ENCODE results near the gene CFAP61. TPM values are rescaled to one million over a fixed set of nuclear protein-coding genes. Genes with fewer than 3 reads are reported as not detected.

The CFAP61 gene
- total RNA-seq, 1 experiment from 2014 or later, result 0.32 TPM

DNA sequence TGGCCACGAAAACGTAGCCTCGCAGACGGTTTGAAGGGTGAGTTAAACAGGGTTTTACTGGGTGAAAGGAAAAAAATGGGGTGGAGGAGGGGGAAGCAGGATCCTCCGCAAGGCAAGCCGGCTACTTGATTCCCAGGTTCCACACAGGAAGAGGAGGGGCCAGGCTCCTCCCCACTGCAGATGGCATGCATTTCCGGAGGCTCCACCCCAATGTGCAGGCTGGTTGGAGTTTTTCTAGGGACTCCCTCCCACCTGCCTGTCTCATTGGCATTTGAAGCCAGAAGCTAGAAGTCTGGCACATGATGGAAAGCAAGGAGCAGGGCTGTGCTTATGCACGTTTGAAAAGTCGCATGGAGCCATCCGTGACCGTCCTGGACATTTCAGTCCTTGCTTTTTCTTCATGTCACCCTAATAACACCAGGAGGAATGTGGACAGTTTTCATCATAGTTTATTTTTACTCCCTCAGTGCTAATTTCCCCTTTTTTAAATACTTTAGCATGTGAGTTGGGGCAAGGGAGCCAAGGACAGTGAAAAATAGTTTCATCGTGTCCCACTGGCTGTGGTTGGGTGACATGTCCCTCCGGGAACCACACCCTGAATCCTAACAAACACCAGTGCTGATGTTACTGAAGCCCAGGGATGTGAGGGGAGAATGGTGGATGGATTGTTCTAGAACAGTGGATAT, 215.5 kb downstream of the CFAP61 start:
- no peak for DNase-seq (ENCODE audit: extremely low read depth, low read depth)

DNA sequence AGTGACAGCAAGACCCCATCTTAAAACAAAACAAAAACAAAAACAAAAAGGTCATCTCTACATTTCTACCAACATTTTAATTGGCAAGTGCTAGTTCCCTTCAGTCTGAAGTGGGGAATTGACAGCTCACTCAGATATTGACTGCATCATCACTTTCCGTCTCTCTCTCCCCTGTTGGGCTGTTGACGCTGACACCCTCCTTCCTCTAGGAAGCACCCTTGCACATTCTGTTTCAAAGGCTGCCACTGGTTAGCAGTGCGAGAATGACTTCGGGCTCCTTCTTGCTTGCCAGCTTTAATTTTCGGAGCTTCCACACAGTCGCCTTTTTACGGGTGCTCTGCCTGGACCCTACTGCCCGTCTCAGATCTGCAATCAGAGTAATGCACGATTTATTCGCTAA, 218.9 kb downstream of the CFAP61 start:
- no peak for DNase-seq (ENCODE audit: extremely low read depth, low read depth)

DNA sequence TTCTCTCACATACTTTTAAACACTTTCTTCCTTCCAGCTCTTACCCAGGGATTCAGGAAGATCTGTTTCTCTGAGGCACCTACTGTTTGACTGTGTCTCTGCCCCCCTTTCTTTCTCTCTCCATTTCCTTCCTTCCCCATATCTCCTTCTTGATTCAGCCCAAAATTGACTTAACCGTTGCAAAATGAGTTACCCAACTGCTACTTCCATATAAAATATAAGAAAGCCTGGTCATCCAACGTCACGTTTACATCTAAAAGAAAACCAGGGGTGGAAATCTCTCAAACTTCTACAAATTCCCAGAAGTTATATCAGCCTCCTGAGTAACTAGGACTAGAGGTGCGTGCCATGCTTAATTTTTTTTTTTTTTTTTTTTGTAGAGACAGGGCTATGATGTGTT, 220.4 kb downstream of the CFAP61 start:
- DNase-seq (ENCODE audit: extremely low read depth, low read depth), result no peak

DNA sequence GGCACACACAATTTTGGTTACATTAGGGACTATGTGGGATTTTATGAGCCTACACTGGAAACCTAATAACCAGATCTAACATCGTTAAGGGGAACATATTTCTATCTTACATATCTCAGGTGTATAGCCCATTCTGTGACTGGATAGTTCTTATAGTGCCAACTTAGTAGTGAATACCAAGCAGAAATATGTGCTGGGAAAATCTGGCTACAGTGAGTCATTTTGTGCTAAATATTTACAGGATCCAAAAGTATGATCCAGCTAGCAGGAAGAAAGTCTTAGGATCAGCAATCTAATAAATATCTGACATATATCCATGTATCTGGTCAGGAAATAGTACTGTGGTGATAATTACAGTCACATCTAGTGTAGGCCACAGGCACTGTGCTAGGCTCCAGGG, 221.0 kb downstream of the CFAP61 start:
- no peak for DNase-seq (ENCODE audit: extremely low read depth, low read depth)

DNA sequence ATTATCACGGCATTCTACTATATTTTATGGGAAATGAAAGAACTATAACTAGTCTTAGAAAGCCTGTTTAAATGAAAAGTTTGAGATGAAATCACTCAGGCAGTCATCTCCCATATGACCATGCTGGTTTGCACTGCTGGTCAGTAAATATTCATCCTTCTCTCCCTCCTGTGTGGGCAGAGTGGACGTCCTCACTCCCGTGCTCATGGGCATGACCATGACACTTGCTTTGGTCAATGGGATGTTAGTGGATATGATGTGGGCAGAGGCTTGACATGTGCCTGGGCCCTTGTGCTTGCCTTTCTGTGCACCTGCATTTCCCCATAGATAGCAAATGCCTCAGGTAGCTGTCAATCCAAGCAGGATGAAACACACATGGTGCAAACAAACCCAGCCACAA, 222.5 kb downstream of the CFAP61 start:
- DNase-seq (ENCODE audit: extremely low read depth, low read depth), result no peak

DNA sequence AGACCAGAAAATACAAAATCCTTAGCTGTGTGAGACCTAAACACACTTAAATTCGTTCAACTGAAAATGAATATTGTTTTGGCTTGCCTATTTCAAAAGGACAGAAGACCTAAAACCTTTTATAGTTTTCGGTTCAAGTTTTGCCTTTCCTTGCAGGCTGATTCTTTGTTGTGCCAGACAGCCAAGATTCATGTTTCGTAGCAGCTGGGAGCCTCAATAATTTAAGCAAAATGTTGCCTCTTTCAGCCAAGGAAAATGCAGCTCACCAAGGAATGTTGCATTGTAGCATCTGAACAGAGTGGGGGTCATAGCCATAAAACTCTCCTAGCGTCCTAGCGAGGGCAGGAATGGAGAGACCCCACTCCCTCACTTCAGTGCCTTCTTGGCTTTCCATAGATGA, 223.3 kb downstream of the CFAP61 start:
- DNase-seq (ENCODE audit: extremely low read depth, low read depth), result no peak

DNA sequence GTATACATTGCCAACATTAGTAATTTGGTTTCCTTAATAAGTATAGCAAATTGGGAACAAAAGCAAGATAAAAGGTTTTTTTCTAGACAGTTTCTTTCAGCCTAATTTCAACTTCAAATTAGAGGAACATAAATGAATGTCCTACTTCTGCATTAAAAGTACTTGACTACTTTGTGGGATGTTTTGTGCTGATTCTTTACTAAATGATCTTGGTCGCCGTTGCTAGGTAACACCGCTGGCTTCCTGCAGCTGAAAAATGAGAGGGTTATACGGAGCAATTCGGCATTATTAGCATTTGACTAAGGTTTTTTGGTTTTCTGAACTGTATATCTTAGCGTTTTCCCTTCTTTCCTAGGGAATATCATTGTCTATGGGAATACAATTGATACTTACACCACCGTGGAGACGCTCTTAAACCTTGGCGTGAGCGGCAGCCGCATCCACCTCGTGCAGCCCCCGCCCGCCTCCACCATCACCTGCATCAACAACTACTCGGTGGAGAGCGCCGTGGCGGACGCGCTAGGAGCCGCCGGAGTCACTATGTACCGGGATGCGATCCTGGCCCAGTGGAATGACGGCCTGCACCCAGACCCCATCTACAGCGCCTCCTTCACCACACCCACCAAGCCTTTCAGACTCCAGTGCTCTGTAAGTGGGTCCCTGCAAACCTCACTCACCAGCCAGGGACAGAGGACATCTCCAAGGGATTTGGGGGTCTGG, 224.6 kb downstream of the CFAP61 start:
- DNase-seq (ENCODE audit: extremely low read depth, low read depth), result no peak

DNA sequence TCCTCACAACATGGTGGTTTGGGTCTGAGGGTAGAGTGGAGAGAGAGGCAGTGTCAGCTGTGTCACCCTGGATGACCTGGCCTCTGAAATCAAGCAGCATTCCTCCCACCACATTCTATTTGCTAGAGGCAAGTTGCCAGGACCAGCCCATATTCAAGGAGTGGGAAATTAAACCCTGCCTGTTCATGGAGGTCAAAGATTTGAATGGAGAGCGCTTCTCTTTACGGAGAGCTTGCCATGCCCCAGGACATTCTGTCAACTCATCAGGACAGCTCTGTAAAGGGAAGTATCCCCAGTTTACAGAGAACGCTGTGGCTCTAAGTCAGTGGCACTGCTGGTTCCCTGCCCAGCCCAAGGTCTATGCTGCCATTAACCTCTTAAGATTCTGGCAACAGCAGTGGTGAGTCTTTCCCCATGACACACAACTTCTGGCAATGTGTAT, 225.6 kb downstream of the CFAP61 start:
- no peak for DNase-seq (ENCODE audit: extremely low read depth, low read depth)

DNA sequence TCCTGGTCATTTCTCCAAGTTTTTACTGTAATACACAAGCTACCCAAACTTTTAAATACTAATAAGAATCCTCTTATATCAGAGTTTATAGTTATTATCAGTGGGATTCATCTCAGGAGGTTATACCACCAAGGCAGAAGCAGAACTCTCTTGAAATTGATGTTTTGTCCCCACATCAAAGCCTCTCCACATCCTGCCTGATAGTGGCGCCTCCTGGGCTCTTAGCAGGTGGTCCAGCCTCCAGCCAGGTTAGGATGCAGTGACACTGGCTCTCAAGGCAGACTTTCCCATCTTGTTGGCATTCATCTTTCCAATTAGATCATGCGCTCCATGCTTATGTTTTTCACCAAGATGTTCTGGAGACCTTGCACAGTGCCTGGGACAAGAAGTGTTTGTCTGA, 233.7 kb downstream of the CFAP61 start:
- no peak for DNase-seq (ENCODE audit: extremely low read depth, low read depth)

DNA sequence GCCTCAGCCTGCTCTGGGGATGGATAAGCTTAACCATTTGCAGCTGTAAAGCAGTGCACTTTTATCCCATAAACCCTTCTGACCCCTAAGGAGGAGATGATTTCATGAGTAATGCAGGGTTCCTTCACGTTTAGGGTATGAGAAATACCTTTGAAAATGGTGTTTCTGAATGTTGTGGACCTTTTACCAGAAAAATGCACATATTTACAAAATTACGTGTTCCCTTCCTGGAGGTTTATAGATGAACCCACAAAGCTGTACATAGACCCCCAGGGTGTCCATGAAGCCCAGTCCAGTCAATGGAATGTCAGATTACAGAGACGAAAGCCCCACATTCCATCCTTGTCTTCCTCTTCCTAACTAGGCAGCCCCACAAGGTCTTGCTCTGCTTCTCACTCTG, 237.0 kb downstream of the CFAP61 start:
- DNase-seq (ENCODE audit: extremely low read depth, low read depth), result no peak

DNA sequence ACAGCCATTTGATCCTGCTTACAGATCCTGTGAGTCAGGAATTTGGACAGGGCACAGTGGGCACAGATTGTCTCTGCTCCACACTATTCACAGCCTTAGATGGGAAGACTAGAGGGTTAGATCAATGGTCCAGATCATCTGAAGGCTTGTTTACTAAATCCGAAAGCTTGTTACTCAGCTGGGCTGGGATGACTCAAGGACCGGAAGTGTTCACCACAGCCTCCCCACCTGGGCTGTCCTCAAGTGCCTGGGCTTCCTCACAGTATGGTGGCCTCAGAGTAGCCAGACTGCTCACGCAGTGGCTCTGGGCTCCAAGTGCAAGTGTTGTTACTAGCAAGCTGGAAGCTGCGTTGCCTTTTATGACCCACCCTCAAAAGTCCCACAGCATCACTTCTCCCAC, 240.1 kb downstream of the CFAP61 start:
- no peak for DNase-seq (ENCODE audit: extremely low read depth, low read depth)

DNA sequence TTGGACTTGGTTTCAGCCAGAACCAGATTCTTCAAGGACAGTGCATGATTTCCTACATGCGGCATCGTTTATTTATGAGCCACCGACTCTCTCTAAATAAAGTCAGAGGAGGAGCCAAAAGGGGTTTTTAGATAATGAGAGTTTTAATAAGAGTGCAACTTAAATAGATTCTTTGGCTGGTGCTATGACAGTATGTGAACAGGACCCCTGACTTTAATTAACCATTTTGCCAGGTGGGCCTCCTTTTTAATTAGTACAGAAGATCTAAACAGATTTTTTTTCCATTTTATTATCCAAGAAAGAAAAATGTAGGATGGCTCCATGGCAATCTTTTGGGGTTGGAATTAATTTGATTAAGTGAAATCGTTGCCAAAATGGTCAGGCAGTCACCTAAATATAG, 240.8 kb downstream of the CFAP61 start:
- no peak for DNase-seq (ENCODE audit: extremely low read depth, low read depth)

DNA sequence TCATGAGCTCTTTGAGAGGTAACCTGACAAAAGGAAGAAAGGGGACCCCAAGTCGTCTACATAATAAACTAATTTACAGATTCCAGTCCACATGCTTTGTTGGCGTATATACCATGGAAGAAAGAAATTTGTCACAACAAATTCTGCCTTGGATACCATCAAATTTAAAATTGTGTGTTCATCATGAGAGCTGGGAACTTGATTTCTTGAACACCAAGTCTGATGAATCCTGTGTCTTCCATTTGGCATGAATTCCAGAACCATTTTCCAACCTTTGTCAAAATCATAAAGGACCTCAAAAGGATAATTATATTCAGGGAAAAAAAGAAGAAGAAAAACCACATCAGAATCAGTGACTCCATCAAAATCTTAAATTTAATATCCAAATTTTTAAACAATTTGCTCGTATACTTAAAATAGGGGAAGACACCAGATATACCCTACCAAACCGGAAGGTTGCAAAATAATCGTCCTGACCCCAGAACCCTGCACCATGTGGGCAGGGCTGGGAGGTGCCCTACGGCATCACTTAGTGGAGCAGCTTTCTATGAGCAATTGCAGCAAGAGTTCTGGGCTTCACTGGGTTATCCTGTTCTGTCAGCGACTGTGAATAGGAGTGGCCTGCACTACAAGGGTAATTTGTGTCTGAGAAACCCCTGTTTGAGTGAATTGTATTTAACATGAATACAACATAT, 241.5 kb downstream of the CFAP61 start:
- no peak for DNase-seq (ENCODE audit: extremely low read depth, low read depth)

DNA sequence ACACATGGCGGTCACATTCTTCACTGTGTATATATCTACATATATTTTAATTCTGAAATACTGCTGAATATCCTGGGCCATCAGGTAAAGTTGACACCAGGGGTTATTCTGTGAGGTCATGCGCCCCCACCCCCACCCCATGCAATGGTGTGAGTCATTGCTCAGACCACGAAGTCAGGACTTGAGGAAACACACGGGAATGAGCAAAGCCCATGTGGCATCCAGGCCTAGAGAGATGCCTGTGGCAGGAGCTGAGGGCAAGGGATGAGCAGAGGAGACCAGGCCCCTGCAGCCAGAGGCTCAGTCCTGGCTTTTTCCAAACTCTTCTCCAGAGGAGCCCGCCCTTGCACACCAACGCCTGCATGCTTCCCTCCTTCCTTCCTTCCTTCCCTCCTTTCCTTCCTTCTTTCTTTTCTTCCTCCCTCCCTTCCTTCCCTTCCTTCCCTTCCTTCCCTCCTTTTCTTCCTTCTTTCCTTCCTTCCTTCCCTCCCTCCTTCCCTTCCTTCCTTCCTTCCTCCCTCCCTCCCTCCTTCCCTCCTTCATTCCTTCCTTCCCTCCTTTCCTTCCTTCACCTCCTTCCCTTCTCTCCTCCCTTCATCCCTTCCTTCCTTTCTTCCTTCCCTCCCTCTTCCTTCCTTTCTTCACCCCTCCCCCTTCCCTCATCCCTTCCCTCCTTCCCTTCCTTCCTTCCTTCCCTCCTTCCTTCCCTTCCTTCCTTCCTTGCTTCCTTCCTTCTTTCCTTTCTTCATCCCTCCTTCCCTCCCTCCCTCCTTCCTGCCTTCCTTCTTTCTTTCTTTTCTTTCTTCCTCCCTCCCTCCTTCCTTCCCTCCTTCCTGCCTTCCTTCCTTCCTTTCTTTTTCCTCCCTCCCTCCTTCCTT, 243.5 kb downstream of the CFAP61 start:
- no peak for DNase-seq (ENCODE audit: extremely low read depth, low read depth)

DNA sequence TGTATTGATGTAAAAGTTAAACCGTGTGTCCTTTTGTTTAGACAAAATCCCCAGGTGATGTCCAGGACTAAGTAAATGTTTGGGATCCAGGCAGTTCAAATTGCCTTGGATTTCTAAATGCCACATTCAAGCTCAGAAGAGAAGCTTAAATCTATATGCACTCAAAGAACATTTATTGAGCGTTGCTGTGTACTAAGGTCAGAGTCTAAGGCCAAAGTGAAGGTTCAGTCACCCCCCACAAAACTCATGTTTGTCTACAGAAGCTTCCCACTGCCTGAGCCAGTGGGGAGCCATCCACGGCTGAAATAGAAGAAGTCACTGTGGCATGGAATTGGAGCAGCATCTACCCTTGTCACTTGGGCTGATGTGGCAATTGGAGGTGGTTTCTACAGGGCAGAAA, 244.8 kb downstream of the CFAP61 start:
- no peak for DNase-seq (ENCODE audit: extremely low read depth, low read depth)

DNA sequence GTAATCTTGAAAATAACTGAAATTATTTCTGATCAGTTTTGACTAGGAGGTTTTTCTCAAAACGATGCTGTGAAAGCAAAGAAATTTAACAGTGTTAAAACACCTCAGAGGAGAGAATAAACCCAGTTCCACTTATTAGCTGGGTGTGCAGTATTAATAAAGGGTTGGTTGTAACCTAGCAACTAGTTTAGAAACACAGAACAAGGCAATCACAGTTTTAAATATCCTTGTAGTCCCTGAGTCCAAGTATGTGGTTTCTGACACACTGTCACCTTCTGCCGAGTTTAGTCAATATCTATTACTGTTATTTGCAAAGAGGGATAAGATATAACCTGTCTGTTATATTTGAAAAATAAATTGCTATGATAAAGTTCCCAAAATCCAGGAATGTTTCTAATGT, 245.4 kb downstream of the CFAP61 start:
- DNase-seq (ENCODE audit: extremely low read depth, low read depth), result no peak

DNA sequence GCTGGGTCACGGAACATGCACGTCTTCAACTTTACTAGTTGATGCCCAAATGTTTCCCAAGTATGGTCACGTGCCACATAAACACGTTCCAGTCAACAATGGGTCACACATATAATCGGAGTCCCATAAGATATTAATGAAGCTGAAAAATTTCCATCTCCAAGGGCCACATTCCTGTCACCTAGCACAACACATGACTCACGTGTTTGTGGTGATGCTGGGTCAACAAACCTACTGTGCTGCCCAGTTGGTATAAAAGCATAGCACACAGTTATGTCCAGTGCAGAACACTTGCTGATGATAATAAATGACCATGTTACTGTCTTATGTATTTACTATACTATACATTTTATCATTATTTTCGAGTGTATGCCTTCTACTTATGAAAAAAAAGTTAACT, 247.6 kb downstream of the CFAP61 start:
- no peak for DNase-seq (ENCODE audit: extremely low read depth, low read depth)

DNA sequence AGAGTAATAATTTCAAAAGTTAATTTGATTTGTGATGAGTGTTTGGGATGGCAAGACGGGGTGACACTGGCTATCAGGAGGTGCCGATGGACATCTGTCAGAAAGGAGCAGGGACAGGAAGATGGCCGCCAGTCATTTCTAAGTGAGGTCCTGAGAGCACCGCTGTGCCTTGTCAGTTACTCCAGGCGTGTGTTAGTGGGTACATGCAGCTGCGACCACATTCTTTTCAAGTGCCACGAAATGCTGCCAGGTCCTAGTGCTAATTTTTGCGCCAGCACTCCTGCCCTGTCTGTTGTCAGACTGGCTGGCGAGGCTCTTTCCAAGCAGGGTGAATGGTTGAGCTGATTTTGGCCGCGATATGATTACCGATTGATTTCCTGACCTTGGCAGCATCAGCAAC, 251.0 kb downstream of the CFAP61 start:
- no peak for DNase-seq (ENCODE audit: extremely low read depth, low read depth)

DNA sequence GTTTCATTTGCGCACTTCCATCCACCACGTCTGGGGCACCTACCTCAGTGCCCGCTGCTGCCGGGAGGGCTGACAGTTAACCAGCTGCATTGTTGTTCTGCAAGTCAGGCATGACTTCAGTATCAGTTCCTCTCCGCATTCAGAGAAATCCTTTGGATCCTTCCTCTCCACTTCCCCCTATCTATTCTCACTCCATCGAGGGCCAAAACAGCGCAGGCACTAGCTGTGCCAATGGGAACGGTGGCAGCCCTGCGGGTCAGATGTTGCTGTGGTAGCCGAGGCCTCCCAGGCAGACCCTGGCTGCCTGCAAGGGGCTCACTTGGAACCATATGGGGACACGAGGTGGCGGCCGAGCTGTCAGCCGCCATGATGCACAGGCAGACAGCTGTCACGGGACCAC, 251.4 kb downstream of the CFAP61 start:
- no peak for DNase-seq (ENCODE audit: extremely low read depth, low read depth)

DNA sequence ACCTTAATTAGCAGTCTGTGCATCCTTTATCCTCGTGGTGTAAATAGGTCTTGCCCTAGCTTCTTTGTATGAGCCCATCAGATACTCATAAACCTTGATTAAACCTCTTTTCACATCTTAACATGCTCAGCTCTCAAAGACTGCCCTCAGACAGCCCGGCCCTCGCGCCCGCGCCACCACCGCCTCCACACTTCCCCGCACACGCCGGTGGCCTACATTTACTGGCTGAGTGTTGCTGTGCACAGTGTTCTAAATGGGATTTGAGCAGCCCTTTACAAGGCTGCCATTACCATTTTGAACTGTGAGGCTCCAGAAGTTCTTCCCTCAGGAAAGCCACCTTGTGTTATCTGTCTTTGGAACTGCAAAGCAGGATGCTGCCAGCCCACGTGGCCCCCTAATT, 252.6 kb downstream of the CFAP61 start:
- no peak for DNase-seq (ENCODE audit: extremely low read depth, low read depth)

DNA sequence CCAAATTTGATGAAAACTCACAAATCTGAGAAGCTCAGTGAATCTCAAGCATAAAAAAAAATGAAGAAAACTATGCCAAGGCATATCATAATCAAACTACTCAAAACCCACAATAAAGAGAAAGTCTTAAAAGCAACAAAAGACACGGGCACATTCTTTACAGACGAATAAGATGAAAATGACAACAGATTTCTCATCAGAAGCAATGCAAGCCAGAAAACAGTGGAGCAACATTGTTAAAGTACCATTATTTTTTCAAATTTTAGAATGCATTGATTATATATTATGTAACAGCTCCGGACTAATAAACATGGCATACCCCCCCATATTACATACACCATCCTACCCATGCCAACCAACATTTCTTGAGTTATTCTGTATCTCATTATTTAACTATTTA, 260.2 kb downstream of the CFAP61 start:
- no peak for DNase-seq (ENCODE audit: extremely low read depth, low read depth)

Data from NCI-H460 (cell line).